Left ventricle myocardium inferior (tissue), 1 donor: ENCODE data around the gene PABPN1L. TPM values are rescaled to one million over a fixed set of nuclear protein-coding genes. Genes with fewer than 3 reads are reported as not detected.
A peak's percentile ranks its signal among the peaks of the same experiment; 100 is the strongest.

ENCODE experiments used
- DNase-seq: peaks from one replicate; pipeline ENCODE4 v3.0.0-alpha.2; 2020
- H3K27ac ChIP-seq: fragments of 200-600 bp; replicated peaks from 2 replicates; pipeline ENCODE4 v1.8.0; 2021
- H3K27me3 ChIP-seq: fragments of 200-600 bp; 2 replicates; pipeline ENCODE4 v1.8.0; 2021; ENCODE audit warnings: low read depth
- H3K36me3 ChIP-seq: fragments of 200-600 bp; 2 replicates; pipeline ENCODE4 v1.8.0; 2021
- H3K4me1 ChIP-seq: fragments of 200-600 bp; 2 replicates; pipeline ENCODE4 v1.8.0; 2021
- H3K4me3 ChIP-seq: fragments of 200-600 bp; 2 replicates; pipeline ENCODE4 v1.8.0; 2021; ENCODE audit warnings: mild to moderate bottlenecking, moderate library complexity
- H3K9me3 ChIP-seq: fragments of 200-600 bp; replicated peaks from 2 replicates; pipeline ENCODE4 v1.8.0; 2021
- CTCF ChIP-seq: fragments of 200-600 bp; IDR thresholded peaks from 2 replicates; pipeline ENCODE4 v1.8.0; 2021; ENCODE audit warnings: antibody characterized with exemption, mild to moderate bottlenecking, borderline replicate concordance
- intact Hi-C: fragments of 100-400 bp; cut with micrococcal nuclease; formaldehyde crosslinking; loops from one replicate; pipeline ENCODE4 v1.11.0; 2022
- total RNA-seq: library from RNA; stranded (reverse); fragmentation: NEBNext Ultra II Directional; extraction: Animal tissue kit (Norgen Biotek cat#: 25700); gene quantifications from one replicate; pipeline ENCODE4 v1.2.1, GENCODE V29; 2021
- donor health status: DM: no; HTN: yes; CAD: no; lungs with severe emphysema.

Gene PABPN1L
- total RNA-seq, 1 donor from 2014 or later, result not detected

- Histone ChIP-seq H3K27ac (no peak overlapping the region), H3K4me1 (no peaks in the 10 kb centered on the region), H3K9me3 (no peaks in the 10 kb centered on the region), H3K27me3 (no peaks in the 10 kb centered on the region), H3K4me3 (no peak overlapping the region), H3K36me3 (peaks cover 44% of the 10 kb centered on the region)
- no peak for DNase-seq
- no peak for TF ChIP-seq CTCF
- intact Hi-C loops, result no loop called here
These were observed 25.8 kb downstream of the PABPN1L start for GRCh38 chr16:88840600-88841215.

GRCh38 chr16:88839745-88840599, 26.5 kb downstream of the PABPN1L start:
- no peak for TF ChIP-seq CTCF
- Histone ChIP-seq H3K4me3 (no peak overlapping the region), H3K36me3 (peaks cover 51% of the 10 kb centered on the region), H3K4me1 (no peaks in the 10 kb centered on the region), H3K9me3 (no peaks in the 10 kb centered on the region), H3K27ac (no peak overlapping the region), H3K27me3 (no peaks in the 10 kb centered on the region)
- no peak for DNase-seq
- intact Hi-C loops, result no loop called here

GRCh38 chr16:88839026-88839529, 27.4 kb downstream of the PABPN1L start:
- no peak overlapping the region for H3K27ac ChIP-seq
- peak; percentile 29 for TF ChIP-seq CTCF
- no peak for DNase-seq
- H3K4me3 ChIP-seq, result no peak overlapping the region
- H3K9me3 ChIP-seq, result no peaks in the 10 kb centered on the region
- intact Hi-C loops, result no loop called here
- no peaks in the 10 kb centered on the region for H3K4me1 ChIP-seq
- peaks cover 54% of the 10 kb centered on the region for H3K36me3 ChIP-seq
- H3K27me3 ChIP-seq, result no peaks in the 10 kb centered on the region

- no peak for DNase-seq
- Histone ChIP-seq H3K36me3 (peaks cover 52% of the 10 kb centered on the region), H3K9me3 (no peaks in the 10 kb centered on the region), H3K27me3 (no peaks in the 10 kb centered on the region), H3K4me3 (no peak overlapping the region), H3K4me1 (no peaks in the 10 kb centered on the region), H3K27ac (no peak overlapping the region)
- intact Hi-C loops, result no loop called here
- no peak for TF ChIP-seq CTCF
These were observed 27.9 kb downstream of the PABPN1L start for GRCh38 chr16:88838566-88838965.

GRCh38 chr16:88837806-88838205, 28.7 kb downstream of the PABPN1L start:
- Histone ChIP-seq H3K4me1 (no peaks in the 10 kb centered on the region), H3K27me3 (no peaks in the 10 kb centered on the region), H3K4me3 (no peak overlapping the region), H3K36me3 (peaks cover 50% of the 10 kb centered on the region), H3K9me3 (no peaks in the 10 kb centered on the region), H3K27ac (no peak overlapping the region)
- TF ChIP-seq CTCF, result no peak
- intact Hi-C loops, result no loop called here
- no peak for DNase-seq
